HCT116 (cell line): ENCODE measurements around the gene SDHAF4.

Experiments used
- CEBPB ChIP-seq: IDR thresholded peaks from 2 replicates; pipeline ENCODE4 v1.6.1; 2012; ENCODE audit warnings: low read depth
- CTCF ChIP-seq, 3 experiments: fragments of 200-600 bp in 1 of 3; sonication (generic) in 1 of 3; IDR thresholded peaks in 2 of 3; conservative IDR thresholded peaks in 1 of 3; 2 replicates each; pipeline ENCODE4 v1.5.1; 2012 to 2017; ENCODE audit warnings: low read depth in 2 of 3, low read length in 2 of 3, antibody characterized with exemption in 1 of 3, borderline replicate concordance in 1 of 3, control low read depth in 1 of 3, mild to moderate bottlenecking in 1 of 3, mixed read lengths in 1 of 3, mixed run types in 1 of 3, moderate library complexity in 1 of 3; ENCODE audit not compliant: insufficient read depth in 1 of 3
- EGR1 ChIP-seq: IDR thresholded peaks from 2 replicates; pipeline ENCODE4 v1.6.1; 2012; ENCODE audit warnings: low read depth
- POLR2A ChIP-seq: IDR thresholded peaks from 2 replicates; pipeline ENCODE4 v1.7.0; 2011; ENCODE audit warnings: borderline replicate concordance; ENCODE audit not compliant: insufficient read depth, insufficient read length; ENCODE audit errors: extremely low read depth
- POLR2AphosphoS5 ChIP-seq: IDR thresholded peaks from 2 replicates; pipeline ENCODE4 v1.6.1; 2011; ENCODE audit warnings: mild to moderate bottlenecking, low read depth, low read length, moderate library complexity
- RAD21 ChIP-seq: IDR thresholded peaks from 2 replicates; pipeline ENCODE4 v1.6.1; 2012; ENCODE audit warnings: low read depth, mild to moderate bottlenecking
- REST ChIP-seq: IDR thresholded peaks from 2 replicates; pipeline ENCODE4 v1.6.1; 2012; ENCODE audit warnings: low read depth

GRCh38 chr6:70574643-70575042 is 7.9 kb downstream of the SDHAF4 start:
- no peak for TF ChIP-seq CTCF (IDR thresholded peaks at IDR 0.05 in 2 of 3, conservative IDR thresholded peaks at IDR 0.05 in 1 of 3; ENCODE audit: borderline replicate concordance in 1 of 3, insufficient read depth in 1 of 3, low read depth in 2 of 3, low read length in 2 of 3)
- no peak for TF ChIP-seq RAD21
- TF ChIP-seq POLR2AphosphoS5 = no peak
- no peak for TF ChIP-seq REST
- TF ChIP-seq EGR1 = no peak
- TF ChIP-seq CEBPB = no peak
- no peak for TF ChIP-seq POLR2A
